Measurements from ENCODE around the gene IFITM5.

DNA sequence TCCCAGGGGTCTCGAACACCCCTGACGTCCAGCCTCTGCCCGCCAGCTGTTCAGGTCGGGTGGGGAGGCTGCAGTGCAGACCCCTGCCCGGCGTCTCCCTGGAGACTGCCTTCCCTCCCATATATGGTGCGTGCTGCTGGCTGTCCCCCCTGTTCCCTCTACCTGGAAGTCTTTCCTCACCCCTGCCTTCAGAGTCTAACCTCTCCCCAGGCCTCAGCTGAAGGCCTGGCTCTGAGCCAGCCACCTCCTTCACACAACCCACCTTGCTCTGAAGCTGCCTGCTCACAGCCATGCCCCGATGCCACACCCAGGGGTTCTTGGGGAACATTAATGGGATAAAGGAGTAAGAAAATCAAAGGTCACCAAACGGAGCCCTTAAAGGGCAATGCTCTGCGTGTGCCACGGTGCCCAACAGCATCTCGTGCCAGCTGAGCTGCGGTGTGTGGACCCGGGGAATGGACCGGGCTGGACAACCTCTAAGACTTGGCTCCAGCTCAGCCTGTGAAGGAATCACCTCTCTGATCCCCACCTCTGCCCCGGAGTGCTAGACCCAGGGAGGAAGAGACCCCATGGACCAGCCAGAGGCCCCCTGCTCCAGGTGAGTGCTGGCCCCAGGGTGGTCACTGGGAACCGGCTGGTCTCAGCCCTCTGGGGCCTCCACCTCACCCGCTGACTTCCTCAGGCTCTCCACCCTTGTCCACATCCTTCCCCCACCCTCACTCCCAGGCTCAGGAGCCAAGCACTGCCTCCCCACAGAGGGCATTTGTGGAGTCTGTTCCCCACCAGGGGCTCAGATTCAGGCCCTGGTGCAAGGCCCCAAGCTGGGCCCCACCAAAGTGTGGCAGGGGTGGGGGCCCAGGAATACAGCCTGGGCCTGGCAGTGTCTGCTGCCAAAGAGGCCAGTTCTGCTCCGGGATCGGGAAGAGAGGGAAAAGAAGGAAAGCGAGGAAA is 21.1 kb downstream of the IFITM5 start, which contains the start of gene NLRP6:
- TF ChIP-seq, protein P1, sequence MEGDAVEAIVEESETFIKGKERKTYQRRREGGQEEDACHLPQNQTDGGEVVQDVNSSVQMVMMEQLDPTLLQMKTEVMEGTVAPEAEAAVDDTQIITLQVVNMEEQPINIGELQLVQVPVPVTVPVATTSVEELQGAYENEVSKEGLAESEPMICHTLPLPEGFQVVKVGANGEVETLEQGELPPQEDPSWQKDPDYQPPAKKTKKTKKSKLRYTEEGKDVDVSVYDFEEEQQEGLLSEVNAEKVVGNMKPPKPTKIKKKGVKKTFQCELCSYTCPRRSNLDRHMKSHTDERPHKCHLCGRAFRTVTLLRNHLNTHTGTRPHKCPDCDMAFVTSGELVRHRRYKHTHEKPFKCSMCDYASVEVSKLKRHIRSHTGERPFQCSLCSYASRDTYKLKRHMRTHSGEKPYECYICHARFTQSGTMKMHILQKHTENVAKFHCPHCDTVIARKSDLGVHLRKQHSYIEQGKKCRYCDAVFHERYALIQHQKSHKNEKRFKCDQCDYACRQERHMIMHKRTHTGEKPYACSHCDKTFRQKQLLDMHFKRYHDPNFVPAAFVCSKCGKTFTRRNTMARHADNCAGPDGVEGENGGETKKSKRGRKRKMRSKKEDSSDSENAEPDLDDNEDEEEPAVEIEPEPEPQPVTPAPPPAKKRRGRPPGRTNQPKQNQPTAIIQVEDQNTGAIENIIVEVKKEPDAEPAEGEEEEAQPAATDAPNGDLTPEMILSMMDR (IDR thresholded peaks at IDR 0.05; ENCODE audit: low read depth, low read length, poor library complexity, severe bottlenecking) = no peak
- TF ChIP-seq EZH2phosphoT487 (IDR thresholded peaks at IDR 0.05; ENCODE audit: borderline replicate concordance, low read length) = no peak

Measured in DOHH2 (cell line).